HG03558 (cell line): ENCODE results near the gene TSR3.
"Not testable (repeated sequence)": the region's sequence is repeated elsewhere in the genome, so short reads cannot be mapped to it uniquely, and the experiment has no call there.

Experiments
- ATAC-seq: cut with Tn5 transposase; IDR thresholded peaks from one replicate; pipeline ENCODE4 v1.9.1; 2021; ENCODE audit warnings: moderate number of reproducible peaks; ENCODE audit not compliant: unreplicated experiment; ENCODE audit errors: extremely low read depth

Gene TSR3

GRCh38 chr16:1328961-1329360 is 22.7 kb downstream of the TSR3 start:
- ATAC-seq = not testable (repeated sequence)

- not testable (repeated sequence) for ATAC-seq
Measured at GRCh38 chr16:1328136-1328535, 23.5 kb downstream of the TSR3 start.

- no peak for ATAC-seq
Measured at GRCh38 chr16:1327619-1327947, 24.1 kb downstream of the TSR3 start.

- no peak for ATAC-seq
Measured at GRCh38 chr16:1326946-1327618, 24.6 kb downstream of the TSR3 start.

GRCh38 chr16:1326391-1326790 is 25.3 kb downstream of the TSR3 start:
- ATAC-seq = no peak

- no peak for ATAC-seq
Measured at GRCh38 chr16:1325673-1326371, 25.9 kb downstream of the TSR3 start.

- no peak for ATAC-seq
Measured at GRCh38 chr16:1325261-1325660, 26.4 kb downstream of the TSR3 start.

- no peak for ATAC-seq
Measured at GRCh38 chr16:1324286-1324826, 27.3 kb downstream of the TSR3 start.

- ATAC-seq = no peak
Measured at GRCh38 chr16:1323296-1324239, 28.1 kb downstream of the TSR3 start.

GRCh38 chr16:1322407-1322806 is 29.3 kb downstream of the TSR3 start:
- no peak for ATAC-seq

GRCh38 chr16:1320658-1321240 is 30.9 kb downstream of the TSR3 start:
- ATAC-seq = no peak

- ATAC-seq = no peak
Measured at GRCh38 chr16:1320097-1320496, 31.6 kb downstream of the TSR3 start.

GRCh38 chr16:1319041-1319440 is 32.6 kb downstream of the TSR3 start:
- no peak for ATAC-seq

- no peak for ATAC-seq
Measured at GRCh38 chr16:1318268-1318545, 33.5 kb downstream of the TSR3 start.

- ATAC-seq = no peak
Measured at GRCh38 chr16:1317479-1318267, 34.0 kb downstream of the TSR3 start.

GRCh38 chr16:1316033-1316405 is 35.7 kb downstream of the TSR3 start:
- ATAC-seq = no peak

- ATAC-seq = no peak
Measured at GRCh38 chr16:1315081-1316032, 36.3 kb downstream of the TSR3 start.

- ATAC-seq = no peak
Measured at GRCh38 chr16:1314399-1315068, 37.1 kb downstream of the TSR3 start.
